Glomerular endothelial cell (primary cell): ENCODE data around the gene PACSIN1. TPM values are rescaled to one million over a fixed set of nuclear protein-coding genes. Genes with fewer than 3 reads are reported as not detected.
A peak's percentile ranks its signal among the peaks of the same experiment; 100 is the strongest.
"Not testable (repeated sequence)": the region's sequence is repeated elsewhere in the genome, so short reads cannot be mapped to it uniquely, and the experiment has no call there.

Experiments
- DNase-seq: peaks from one replicate; pipeline ENCODE4 v3.0.0-alpha.2; 2011; ENCODE audit warnings: low read depth, low spot score; ENCODE audit errors: extremely low read depth
- total RNA-seq: library from RNA; depleted of rRNA; stranded (reverse); fragments of >200 nt; gene quantifications from 2 replicates; pipeline ENCODE4 v1.2.3, GENCODE V29; 2015

The PACSIN1 gene
- total RNA-seq, 1 donor from 2014 or later, result not detected

- no peak for DNase-seq
Observed at GRCh38 chr6:34457742-34458735, 7.8 kb upstream of the PACSIN1 start.

- peak; percentile 31 for DNase-seq
Observed at GRCh38 chr6:34459899-34460593, 5.8 kb upstream of the PACSIN1 start.

- DNase-seq, result no peak
Observed at GRCh38 chr6:34460796-34461507, 4.9 kb upstream of the PACSIN1 start.

DNA sequence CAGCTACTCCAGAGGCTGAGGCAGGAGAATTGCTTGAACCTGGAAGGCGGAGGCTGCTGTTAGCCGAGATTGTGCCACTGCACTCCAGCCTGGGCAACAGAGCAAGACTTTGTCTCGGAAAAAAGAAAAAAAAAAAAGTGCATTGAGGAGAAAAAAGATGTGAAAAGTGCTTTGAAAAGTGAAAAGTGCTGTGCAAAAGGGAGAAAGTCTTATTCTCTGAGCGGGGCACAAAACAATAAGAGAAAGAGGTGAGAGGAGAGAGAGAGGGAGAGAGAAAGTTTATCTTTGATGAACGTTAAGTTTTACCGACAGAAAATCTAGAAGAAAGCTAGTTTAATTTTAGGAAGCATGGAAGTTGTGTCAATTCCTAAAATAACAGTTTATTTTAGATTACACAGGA lies 3.9 kb upstream of the PACSIN1 start:
- no peak for DNase-seq

DNA sequence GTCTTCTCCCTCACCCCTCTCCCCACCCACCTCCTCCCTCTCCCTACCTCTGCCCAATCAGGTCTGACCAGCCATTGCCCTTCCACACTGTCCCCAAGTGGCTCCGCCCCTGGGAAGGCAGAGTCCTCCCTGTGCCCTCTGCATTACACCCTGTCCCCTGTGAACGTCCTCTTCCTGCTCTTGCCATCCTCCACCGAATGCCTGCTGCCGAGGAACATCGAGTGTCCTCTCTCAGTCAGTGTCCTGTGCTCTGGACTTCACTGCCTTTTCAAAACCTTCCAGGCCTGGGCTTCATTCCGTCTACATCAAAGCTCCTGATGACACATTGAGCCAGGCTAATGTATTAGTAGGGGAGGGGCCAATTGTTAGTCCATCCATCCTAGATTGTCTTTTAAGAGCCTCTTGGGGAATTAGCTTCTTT lies 3.3 kb upstream of the PACSIN1 start:
- DNase-seq, result no peak

- DNase-seq, result no peak
Observed at GRCh38 chr6:34463299-34463698, 2.6 kb upstream of the PACSIN1 start.

DNA sequence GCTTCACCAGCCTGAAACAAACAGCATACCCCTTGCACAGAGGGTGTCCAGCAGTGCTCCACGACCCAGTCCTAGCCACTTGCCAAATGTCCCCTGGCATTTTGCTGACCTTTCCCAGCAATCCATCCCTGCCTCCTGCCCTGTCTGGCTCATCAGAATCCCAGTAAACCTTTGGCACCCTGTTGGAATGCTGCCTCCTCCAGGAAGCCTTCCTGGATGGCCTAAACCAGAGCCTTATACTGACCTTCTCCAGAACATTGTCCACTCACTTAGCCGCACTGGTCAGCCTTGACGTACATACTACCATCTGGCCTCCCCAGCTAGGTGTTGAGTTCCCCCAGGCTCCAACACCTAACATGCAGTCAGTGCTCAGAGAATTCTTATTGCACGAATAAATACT lies 2.0 kb upstream of the PACSIN1 start:
- DNase-seq, result no peak

DNA sequence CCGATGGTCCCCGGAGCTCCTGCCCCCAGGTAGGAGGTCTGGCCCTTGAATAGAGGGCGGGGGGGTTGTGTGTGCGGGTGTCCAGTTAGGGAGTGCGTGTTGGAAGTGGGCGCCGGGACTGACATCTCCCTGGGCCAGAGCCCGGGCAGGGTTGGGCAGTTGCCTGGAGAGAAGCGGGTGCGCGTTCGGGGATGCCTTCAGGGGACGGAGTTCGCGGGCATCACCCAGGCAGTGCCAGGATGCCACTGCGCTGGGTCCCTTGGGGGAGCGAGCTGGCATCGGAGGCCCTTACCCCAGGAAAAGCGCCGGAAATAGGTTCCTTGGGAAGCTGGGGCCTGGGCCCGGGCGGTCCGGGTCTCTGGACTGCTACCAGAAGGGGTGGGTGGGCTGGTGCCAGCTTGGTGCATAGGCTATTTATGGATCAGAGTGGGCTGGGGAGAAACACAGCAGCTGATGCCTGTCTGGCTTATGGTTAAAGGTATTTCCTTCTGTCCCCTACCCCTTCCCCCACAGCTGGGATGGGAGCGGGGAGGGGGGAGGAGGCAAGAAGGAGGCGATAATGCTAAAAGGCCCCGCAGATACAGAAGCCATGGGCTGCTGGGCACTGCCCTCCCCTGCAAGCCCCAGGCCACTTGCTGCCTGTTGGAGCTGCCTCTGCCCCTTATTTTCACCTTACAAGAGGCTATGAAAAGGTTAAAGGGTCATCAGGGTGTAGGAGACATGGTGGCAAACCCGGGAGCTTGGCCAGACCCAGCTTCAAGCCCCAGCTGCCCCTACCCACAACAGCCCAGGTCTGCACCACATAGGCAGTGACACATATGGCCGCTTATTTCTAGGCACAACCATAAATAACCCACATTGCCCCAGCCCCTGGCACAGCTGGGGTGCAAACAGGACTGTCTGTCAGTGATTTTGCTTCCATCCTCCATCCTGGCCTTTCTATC lies 638 bp downstream of the PACSIN1 start:
- DNase-seq, result no peak

GRCh38 chr6:34468378-34468892 lies 2.6 kb downstream of the PACSIN1 start:
- DNase-seq, result no peak

- no peak for DNase-seq
Observed at GRCh38 chr6:34469499-34469898, 3.6 kb downstream of the PACSIN1 start.

GRCh38 chr6:34472425-34472824 lies 6.5 kb downstream of the PACSIN1 start:
- no peak for DNase-seq

DNA sequence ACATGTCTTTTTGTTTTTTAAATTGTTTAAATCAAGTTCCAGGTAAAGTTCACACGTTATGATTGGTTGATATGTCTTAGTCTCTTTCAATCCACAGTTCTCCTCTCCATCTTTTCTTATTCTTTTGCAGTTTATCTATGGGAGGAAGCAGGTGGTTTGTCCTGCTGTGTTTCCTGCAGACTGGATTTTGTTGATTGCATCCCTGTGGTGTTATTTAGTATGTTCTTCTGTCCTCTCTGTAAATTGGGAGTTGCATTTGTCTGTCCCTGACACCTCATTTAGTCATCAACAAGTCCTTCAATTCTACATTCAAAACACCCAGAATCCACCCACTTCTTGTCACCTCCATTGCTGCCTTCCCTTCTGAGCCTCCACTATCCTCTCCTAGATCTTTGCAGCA lies 8.1 kb downstream of the PACSIN1 start:
- no peak for DNase-seq

DNA sequence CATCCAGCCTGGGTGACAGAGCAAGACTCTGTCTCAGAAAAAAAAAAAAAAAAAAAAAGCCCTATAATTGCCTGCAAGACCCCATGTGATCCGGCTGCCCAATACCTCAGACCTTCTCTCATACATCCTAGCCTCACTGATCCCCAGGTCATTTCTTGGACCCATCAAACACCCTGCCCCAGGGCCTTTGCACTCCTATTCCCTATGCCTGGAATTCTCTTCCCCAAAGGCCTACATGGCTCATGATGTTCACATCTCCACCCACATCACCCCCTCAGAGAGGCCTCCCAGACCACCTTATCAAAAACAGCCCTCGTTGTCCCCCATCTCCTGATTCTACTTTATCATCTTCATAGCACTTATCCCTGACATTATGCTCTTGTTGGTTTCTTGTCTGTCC lies 8.9 kb downstream of the PACSIN1 start:
- no peak for DNase-seq

GRCh38 chr6:34475238-34475682 lies 9.4 kb downstream of the PACSIN1 start:
- no peak for DNase-seq

GRCh38 chr6:34475767-34476328 lies 10.0 kb downstream of the PACSIN1 start:
- DNase-seq, result no peak

- DNase-seq, result no peak
Observed at GRCh38 chr6:34476447-34476846, 10.6 kb downstream of the PACSIN1 start.

DNA sequence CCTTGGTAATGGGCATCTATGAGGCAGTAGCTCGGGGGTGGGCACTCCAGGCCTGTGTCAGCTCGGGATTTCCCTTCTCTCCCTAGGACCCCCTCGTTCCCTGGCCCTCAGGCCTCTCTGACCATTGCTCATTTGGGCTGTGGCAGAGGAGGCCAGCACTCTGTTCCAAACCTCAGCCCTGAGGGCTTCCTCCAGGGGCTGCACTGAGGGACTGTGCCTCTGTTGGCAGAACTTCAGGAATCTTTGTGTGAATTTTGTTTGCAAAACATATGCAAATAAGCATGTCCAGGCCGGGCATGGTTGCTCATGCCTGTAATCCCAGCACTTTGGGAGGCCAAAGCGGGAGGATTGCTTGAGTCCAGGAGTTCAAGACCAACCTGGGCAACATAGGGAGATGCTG lies 11.0 kb downstream of the PACSIN1 start:
- no peak for DNase-seq

GRCh38 chr6:34478796-34479195 lies 12.9 kb downstream of the PACSIN1 start:
- DNase-seq, result no peak

GRCh38 chr6:34483781-34484180 lies 17.9 kb downstream of the PACSIN1 start:
- not testable (repeated sequence) for DNase-seq
